ENCODE measurements around the gene CCL23. TPM values are rescaled to one million over a fixed set of nuclear protein-coding genes. Genes with fewer than 3 reads are reported as not detected.

Gene CCL23
- total RNA-seq, 1 experiment from 2014 or later = not detected

GRCh38 chr17:35972066-35972465 lies 45.7 kb downstream of the CCL23 start:
- Mint-ChIP-seq H3K27ac (ENCODE audit: unreplicated experiment) (peak overlapping the region; percentile 89), H3K4me3 (ENCODE audit: unreplicated experiment) (no peak overlapping the region), H3K36me3 (ENCODE audit: insufficient read depth, unreplicated experiment) (no peaks in the 10 kb centered on the region), H3K27me3 (ENCODE audit: insufficient read depth, unreplicated experiment) (no peaks in the 10 kb centered on the region), H3K9me3 (ENCODE audit: unreplicated experiment) (no peaks in the 10 kb centered on the region), H3K4me1 (ENCODE audit: low read depth, unreplicated experiment) (peaks cover 21% of the 10 kb centered on the region)
- no peaks in the 10 kb centered on the region for H3K9me3 ChIP-seq
- peaks cover 54% of the 10 kb centered on the region for H3K4me1 ChIP-seq
- TF ChIP-seq CTCF (IDR thresholded peaks at IDR 0.05; ENCODE audit: insufficient read depth in 1 of 2, low read depth in 1 of 2, low read length in 1 of 2, severe bottlenecking in 1 of 2, unreplicated experiment in 1 of 2) = no peak
- ChIA-PET CTCF (no interaction called here), POLR2A (no interaction called here)
- no peak overlapping the region for H3K4me3 ChIP-seq (ENCODE audit: low read depth, low read length)
- intact Hi-C loops (cut with micrococcal nuclease; ENCODE audit: unreplicated experiment) = loop anchor here (5.0 kb wide), 1 partner anchor 515 kb away; the partner anchor contains the start of gene ZNHIT3
- DNase-seq = no peak
- no TSS peak for BruUV-seq (replicated peaks)
- H3K36me3 ChIP-seq (ENCODE audit: control insufficient read depth, insufficient read depth, low read length) = no peaks in the 10 kb centered on the region
- H3K27me3 ChIP-seq (replicated peaks; ENCODE audit: control insufficient read depth, insufficient read depth, low read length) = no peaks in the 10 kb centered on the region

GRCh38 chr17:35969558-35970380 lies 48.0 kb downstream of the CCL23 start:
- Histone ChIP-seq H3K9me3 (no peaks in the 10 kb centered on the region), H3K36me3 (ENCODE audit: control insufficient read depth, insufficient read depth, low read length) (no peaks in the 10 kb centered on the region), H3K27me3 (replicated peaks; ENCODE audit: control insufficient read depth, insufficient read depth, low read length) (no peaks in the 10 kb centered on the region), H3K4me3 (ENCODE audit: low read depth, low read length) (no peak overlapping the region), H3K4me1 (peaks cover 47% of the 10 kb centered on the region)
- H3K36me3 Mint-ChIP-seq (ENCODE audit: insufficient read depth, unreplicated experiment) = no peaks in the 10 kb centered on the region
- H3K27ac Mint-ChIP-seq (ENCODE audit: unreplicated experiment) = peak overlapping the region; percentile 67
- no TSS peak for BruUV-seq (replicated peaks)
- H3K9me3 Mint-ChIP-seq (ENCODE audit: unreplicated experiment) = no peaks in the 10 kb centered on the region
- ChIA-PET POLR2A (interaction anchor here (0.6 kb wide), 2 partner anchors 8 to 509 kb away, joined by 3 to 16 read pairs; no protein-coding TSS in a partner anchor), CTCF (interaction anchor here (0.6 to 2.0 kb wide), 20 partner anchors 12 to 564 kb away, joined by 3 to 64 read pairs (median 4); partner anchors contain the start of genes CCL15, CCL16 and CCL23)
- H3K4me1 Mint-ChIP-seq (ENCODE audit: low read depth, unreplicated experiment) = peaks cover 28% of the 10 kb centered on the region
- intact Hi-C loops (cut with micrococcal nuclease; ENCODE audit: unreplicated experiment) = loop anchor here (1.0 to 5.0 kb wide), 5 partner anchors 22 to 518 kb away; partner anchors contain the start of gene ZNHIT3
- peak; percentile 84 to 87 for DNase-seq
- peak overlapping the region; percentile 16 for H3K4me3 Mint-ChIP-seq (ENCODE audit: unreplicated experiment)
- no peaks in the 10 kb centered on the region for H3K27me3 Mint-ChIP-seq (ENCODE audit: insufficient read depth, unreplicated experiment)
- TF ChIP-seq CTCF (IDR thresholded peaks at IDR 0.05; ENCODE audit: insufficient read depth in 1 of 2, low read depth in 1 of 2, low read length in 1 of 2, severe bottlenecking in 1 of 2, unreplicated experiment in 1 of 2) = peak; percentile 73 to 86

GRCh38 chr17:35968520-35969054 lies 49.2 kb downstream of the CCL23 start:
- intact Hi-C loops (cut with micrococcal nuclease; ENCODE audit: unreplicated experiment) = loop anchor here (1.0 kb wide), 4 partner anchors 21 to 181 kb away; no protein-coding TSS in a partner anchor
- POLR2A ChIA-PET = no interaction called here
- Mint-ChIP-seq H3K27ac (ENCODE audit: unreplicated experiment) (no peak overlapping the region), H3K27me3 (ENCODE audit: insufficient read depth, unreplicated experiment) (no peaks in the 10 kb centered on the region), H3K36me3 (ENCODE audit: insufficient read depth, unreplicated experiment) (no peaks in the 10 kb centered on the region), H3K9me3 (ENCODE audit: unreplicated experiment) (no peaks in the 10 kb centered on the region), H3K4me1 (ENCODE audit: low read depth, unreplicated experiment) (peaks cover 20% of the 10 kb centered on the region), H3K4me3 (ENCODE audit: unreplicated experiment) (no peak overlapping the region)
- CTCF ChIA-PET = interaction anchor here (1.0 to 2.0 kb wide), 3 partner anchors 33 to 181 kb away, joined by 3 to 43 read pairs (median 3); partner anchors contain the start of gene CCL15
- no peaks in the 10 kb centered on the region for H3K27me3 ChIP-seq (replicated peaks; ENCODE audit: control insufficient read depth, insufficient read depth, low read length)
- H3K36me3 ChIP-seq (ENCODE audit: control insufficient read depth, insufficient read depth, low read length) = no peaks in the 10 kb centered on the region
- H3K4me1 ChIP-seq = peaks cover 39% of the 10 kb centered on the region
- DNase-seq = no peak
- H3K4me3 ChIP-seq (ENCODE audit: low read depth, low read length) = no peak overlapping the region
- H3K9me3 ChIP-seq = no peaks in the 10 kb centered on the region; the same call in 1 of the 2 replicates
- no peak for TF ChIP-seq CTCF (IDR thresholded peaks at IDR 0.05; ENCODE audit: insufficient read depth in 1 of 2, low read depth in 1 of 2, low read length in 1 of 2, severe bottlenecking in 1 of 2, unreplicated experiment in 1 of 2)
- no TSS peak for BruUV-seq (replicated peaks)
